Tibial nerve (tissue), 4 donors: ENCODE measurements around the gene CRYZL1. TPM values are rescaled to one million over a fixed set of nuclear protein-coding genes. Genes with fewer than 3 reads are reported as not detected.

Experiments
- DNase-seq, 2 donors: peaks; one replicate each; pipeline ENCODE4 v3.0.0-alpha.2; 2019; ENCODE audit warnings: low spot score in 2 of 2
- H3K27ac ChIP-seq, 4 donors: fragments of 200-600 bp; sonication (generic) in 3 of 4; one replicate each; pipeline ENCODE4 v1.5.1; 2017 to 2019; ENCODE audit warnings: mild to moderate bottlenecking in 1 of 4
- H3K27me3 ChIP-seq, 2 donors: fragments of 200-600 bp; sonication (generic) in 1 of 2; one replicate each; pipeline versions ENCODE4 v1.5.1 to v1.6.0; 2017 to 2019
- H3K36me3 ChIP-seq, 3 donors: fragments of 200-600 bp; sonication (generic); one replicate each; pipeline ENCODE4 v1.5.1; 2018 to 2019
- H3K4me1 ChIP-seq, 4 donors: fragments of 200-600 bp; sonication (generic) in 3 of 4; one replicate each; pipeline ENCODE4 v1.5.1; 2017 to 2019
- H3K4me3 ChIP-seq, 4 donors: fragments of 200-600 bp; sonication (generic) in 3 of 4; one replicate each; pipeline ENCODE4 v1.5.1; 2017 to 2019; ENCODE audit warnings: mild to moderate bottlenecking in 1 of 4, moderate library complexity in 1 of 4
- H3K9me3 ChIP-seq, 4 donors: fragments of 200-600 bp; sonication (generic) in 3 of 4; one replicate each; pipeline ENCODE4 v1.5.1; 2017 to 2019
- EP300 ChIP-seq, 2 donors: sonication (generic); formaldehyde crosslinking; IDR thresholded peaks; one replicate each; pipeline ENCODE4 v1.6.1; 2017; ENCODE audit warnings: antibody characterized with exemption in 2 of 2, mild to moderate bottlenecking in 1 of 2
- POLR2A ChIP-seq, 2 donors: fragments of 450-650 bp; IDR thresholded peaks; one replicate each; pipeline ENCODE4 v1.6.1; 2017; ENCODE audit warnings: antibody characterized with exemption in 2 of 2, mild to moderate bottlenecking in 2 of 2, moderate library complexity in 2 of 2
- WGBS, 2 donors: methylation state at CpG; one replicate each; pipeline ENCODE4 v1.1.5; 2018; 5-methylcytosine and 5-hydroxymethylcytosine counted together
- total RNA-seq, 4 donors: library from RNA; depleted of rRNA; stranded (reverse); fragments of >200 nt; gene quantifications; one replicate each; pipeline ENCODE4 v1.1.0, GENCODE V29; 2016
- TF ChIP-seq, protein P1 (sequence below), 5 experiments: fragments of 200-600 bp in 3 of 5; fragments of 450-650 bp in 2 of 5; sonication (generic) in 3 of 5; IDR thresholded peaks; one replicate each; pipeline ENCODE4 v1.5.1; 2016 to 2019; ENCODE audit warnings: antibody characterized with exemption in 5 of 5, mild to moderate bottlenecking in 3 of 5, moderate library complexity in 2 of 5

The CRYZL1 gene
- total RNA-seq, 4 donors from 2014 or later: 48.8 to 94.4 (median 74.8) TPM

- no peak for DNase-seq
- Histone ChIP-seq H3K36me3 (no peaks in the 10 kb centered on the region), H3K4me1 (peaks cover 0 to 60% (median 26%) of the 10 kb centered on the region in 4 donors), H3K9me3 (no peaks in the 10 kb centered on the region), H3K4me3 (no peak overlapping the region), H3K27ac (peak overlapping the region in 1 of 4 donors; percentile 18), H3K27me3 (no peaks in the 10 kb centered on the region)
- TF ChIP-seq POLR2A (IDR thresholded peaks at IDR 0.05): no peak
- TF ChIP-seq, protein P1, sequence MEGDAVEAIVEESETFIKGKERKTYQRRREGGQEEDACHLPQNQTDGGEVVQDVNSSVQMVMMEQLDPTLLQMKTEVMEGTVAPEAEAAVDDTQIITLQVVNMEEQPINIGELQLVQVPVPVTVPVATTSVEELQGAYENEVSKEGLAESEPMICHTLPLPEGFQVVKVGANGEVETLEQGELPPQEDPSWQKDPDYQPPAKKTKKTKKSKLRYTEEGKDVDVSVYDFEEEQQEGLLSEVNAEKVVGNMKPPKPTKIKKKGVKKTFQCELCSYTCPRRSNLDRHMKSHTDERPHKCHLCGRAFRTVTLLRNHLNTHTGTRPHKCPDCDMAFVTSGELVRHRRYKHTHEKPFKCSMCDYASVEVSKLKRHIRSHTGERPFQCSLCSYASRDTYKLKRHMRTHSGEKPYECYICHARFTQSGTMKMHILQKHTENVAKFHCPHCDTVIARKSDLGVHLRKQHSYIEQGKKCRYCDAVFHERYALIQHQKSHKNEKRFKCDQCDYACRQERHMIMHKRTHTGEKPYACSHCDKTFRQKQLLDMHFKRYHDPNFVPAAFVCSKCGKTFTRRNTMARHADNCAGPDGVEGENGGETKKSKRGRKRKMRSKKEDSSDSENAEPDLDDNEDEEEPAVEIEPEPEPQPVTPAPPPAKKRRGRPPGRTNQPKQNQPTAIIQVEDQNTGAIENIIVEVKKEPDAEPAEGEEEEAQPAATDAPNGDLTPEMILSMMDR (IDR thresholded peaks at IDR 0.05): no peak
- TF ChIP-seq EP300 (IDR thresholded peaks at IDR 0.05): no peak
- WGBS, 2 donors: 70 to 72% methylated on average over 8 of the region's 8 CpGs
Measured at GRCh38 chr21:33655588-33656221, 14.2 kb upstream of the CRYZL1 start.

GRCh38 chr21:33654412-33654811 is 12.9 kb upstream of the CRYZL1 start:
- H3K36me3 ChIP-seq: no peaks in the 10 kb centered on the region
- peaks cover 0 to 61% (median 24%) of the 10 kb centered on the region in 4 donors for H3K4me1 ChIP-seq
- TF ChIP-seq, protein P1 (IDR thresholded peaks at IDR 0.05): no peak
- TF ChIP-seq POLR2A (IDR thresholded peaks at IDR 0.05) (no peak), EP300 (IDR thresholded peaks at IDR 0.05) (no peak)
- DNase-seq: no peak
- no peak overlapping the region for H3K27ac ChIP-seq
- no peaks in the 10 kb centered on the region for H3K27me3 ChIP-seq
- no peak overlapping the region for H3K4me3 ChIP-seq
- WGBS, 2 donors: 89 to 91% methylated on average over 4 of the region's 4 CpGs
- H3K9me3 ChIP-seq: no peaks in the 10 kb centered on the region

GRCh38 chr21:33651965-33652680 is 10.6 kb upstream of the CRYZL1 start:
- TF ChIP-seq EP300 (IDR thresholded peaks at IDR 0.05) (no peak), POLR2A (IDR thresholded peaks at IDR 0.05) (no peak)
- TF ChIP-seq, protein P1 (IDR thresholded peaks at IDR 0.05): no peak

DNA sequence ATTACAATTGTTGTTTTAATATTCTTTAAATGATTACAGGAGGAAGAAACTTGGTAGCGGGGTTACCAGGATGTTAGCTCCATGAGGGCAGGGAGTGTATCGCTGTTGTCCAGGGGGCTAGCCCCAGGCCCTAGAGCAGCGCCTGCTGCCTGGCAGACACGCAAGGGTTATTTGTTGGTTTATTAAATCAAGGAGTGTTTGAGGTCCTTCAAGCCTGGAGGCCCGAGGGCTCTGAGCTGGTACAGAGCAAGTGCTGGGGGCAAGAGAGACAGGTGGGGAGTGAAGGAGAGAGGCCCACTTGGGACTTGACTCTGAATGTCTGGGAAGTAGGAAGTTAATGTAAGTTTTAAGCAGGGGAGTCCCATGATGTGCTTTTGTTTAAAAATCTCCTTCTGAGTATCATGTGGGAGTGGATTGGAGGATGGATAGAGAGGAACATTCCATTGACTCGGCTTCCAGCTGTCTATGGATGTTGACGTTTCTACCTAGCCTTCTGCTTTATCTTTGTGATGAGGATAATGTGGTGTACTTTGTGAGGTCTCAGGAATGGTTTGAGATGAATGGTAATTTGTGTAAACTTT is 9.5 kb upstream of the CRYZL1 start:
- DNase-seq: no peak
- Histone ChIP-seq H3K4me1 (peaks cover 0 to 51% (median 18%) of the 10 kb centered on the region in 4 donors), H3K27ac (no peak overlapping the region), H3K9me3 (no peaks in the 10 kb centered on the region), H3K36me3 (no peaks in the 10 kb centered on the region), H3K4me3 (no peak overlapping the region), H3K27me3 (no peaks in the 10 kb centered on the region)
- TF ChIP-seq POLR2A (IDR thresholded peaks at IDR 0.05): no peak
- no peak for TF ChIP-seq EP300 (IDR thresholded peaks at IDR 0.05)
- TF ChIP-seq, protein P1 (IDR thresholded peaks at IDR 0.05): no peak
- 72% methylated on average over 7 of the region's 7 CpGs for WGBS, 2 donors

More at GRCh38 chr21:33651965-33652680, 10.6 kb upstream of the CRYZL1 start:
- 81 to 87% methylated on average over 8 of the region's 8 CpGs for WGBS, 2 donors
- H3K36me3 ChIP-seq: no peaks in the 10 kb centered on the region
- no peaks in the 10 kb centered on the region for H3K27me3 ChIP-seq
- peaks cover 0 to 55% (median 17%) of the 10 kb centered on the region in 4 donors for H3K4me1 ChIP-seq
- H3K4me3 ChIP-seq: no peak overlapping the region
- no peak overlapping the region for H3K27ac ChIP-seq
- no peak for DNase-seq
- H3K9me3 ChIP-seq: no peaks in the 10 kb centered on the region

DNA sequence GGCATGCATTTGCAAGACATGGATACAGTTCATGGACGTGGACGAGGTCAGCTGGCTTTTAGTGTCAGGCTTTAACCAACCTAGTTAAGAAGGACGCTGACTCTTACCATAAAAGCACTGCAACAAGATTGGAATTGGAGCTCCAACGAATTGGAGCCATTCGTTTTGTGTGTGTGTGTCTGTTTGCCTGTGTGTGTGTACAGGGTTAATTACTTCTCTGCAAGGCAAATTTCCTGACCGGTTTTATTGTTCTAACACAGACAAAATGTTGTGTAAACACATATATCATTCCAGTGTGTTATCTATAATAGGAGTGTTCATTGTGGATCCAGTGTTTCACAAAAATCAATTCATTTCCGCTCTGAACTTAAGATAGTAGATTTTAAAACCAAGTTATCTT is 8.7 kb upstream of the CRYZL1 start:
- no peak for DNase-seq
- Histone ChIP-seq H3K9me3 (no peaks in the 10 kb centered on the region), H3K36me3 (no peaks in the 10 kb centered on the region), H3K27ac (no peak overlapping the region), H3K27me3 (no peaks in the 10 kb centered on the region), H3K4me1 (peaks cover 0 to 54% (median 17%) of the 10 kb centered on the region in 4 donors), H3K4me3 (no peak overlapping the region)
- 53 to 61% methylated on average over 7 of the region's 7 CpGs for WGBS, 2 donors
- no peak for TF ChIP-seq EP300 (IDR thresholded peaks at IDR 0.05)
- TF ChIP-seq, protein P1 (IDR thresholded peaks at IDR 0.05): no peak
